Ascending aorta (tissue), 2 donors: ENCODE data around the gene STXBP2. TPM values are rescaled to one million over a fixed set of nuclear protein-coding genes. Genes with fewer than 3 reads are reported as not detected.

Experiments used
- DNase-seq, 2 donors: peaks; one replicate each; pipeline ENCODE4 v3.0.0-alpha.2; 2019; ENCODE audit warnings: low spot score in 2 of 2
- H3K27ac ChIP-seq, 2 donors: fragments of 200-600 bp; sonication (generic); one replicate each; pipeline ENCODE4 v1.5.1; 2016 to 2017; ENCODE audit warnings: mild to moderate bottlenecking in 1 of 2
- H3K27me3 ChIP-seq: fragments of 200-600 bp; sonication (generic); one replicate; pipeline ENCODE4 v1.5.1; 2017
- H3K36me3 ChIP-seq, 2 donors: fragments of 200-600 bp; sonication (generic); one replicate each; pipeline ENCODE4 v1.5.1; 2016
- H3K4me1 ChIP-seq, 2 donors: fragments of 200-600 bp; sonication (generic); one replicate each; pipeline ENCODE4 v1.5.1; 2016 to 2017; ENCODE audit warnings: mild to moderate bottlenecking in 1 of 2
- H3K4me3 ChIP-seq, 2 donors: fragments of 200-600 bp; sonication (generic); one replicate each; pipeline ENCODE4 v1.5.1; 2016 to 2017; ENCODE audit warnings: mild to moderate bottlenecking in 1 of 2
- H3K9me3 ChIP-seq, 2 donors: fragments of 200-600 bp; sonication (generic); one replicate each; pipeline ENCODE4 v1.5.1; 2016
- CTCF ChIP-seq, 3 experiments: fragments of 200-600 bp in 2 of 3; fragments of 450-650 bp in 1 of 3; sonication (generic) in 2 of 3; IDR thresholded peaks; one replicate each; pipeline ENCODE4 v1.5.1; 2016 to 2019; ENCODE audit warnings: antibody characterized with exemption in 3 of 3, mild to moderate bottlenecking in 1 of 3, moderate library complexity in 1 of 3
- intact Hi-C: fragments of 100-400 bp; cut with DNase I; formaldehyde crosslinking; loops from one replicate; pipeline ENCODE4 v1.15.1; 2023
- total RNA-seq: library from RNA; depleted of rRNA; stranded (reverse); fragments of >200 nt; gene quantifications from one replicate; pipeline ENCODE4 v1.1.0, GENCODE V29; 2016

STXBP2 gene
- total RNA-seq, 1 donor from 2014 or later = 26.6 TPM

- no peaks in the 10 kb centered on the region for H3K9me3 ChIP-seq
- intact Hi-C loops = no loop called here
- H3K27me3 ChIP-seq = no peaks in the 10 kb centered on the region
Observed at GRCh38 chr19:7663706-7664105, 26.8 kb downstream of the STXBP2 start.

GRCh38 chr19:7665076-7665475 is 28.2 kb downstream of the STXBP2 start:
- Histone ChIP-seq H3K27me3 (no peaks in the 10 kb centered on the region), H3K4me3 (no peak overlapping the region), H3K27ac (no peak overlapping the region), H3K4me1 (no peaks in the 10 kb centered on the region), H3K9me3 (no peaks in the 10 kb centered on the region), H3K36me3 (no peaks in the 10 kb centered on the region)
- no peak for DNase-seq
- TF ChIP-seq CTCF (IDR thresholded peaks at IDR 0.05) = no peak
- intact Hi-C loops = no loop called here

More at GRCh38 chr19:7663706-7664105, 26.8 kb downstream of the STXBP2 start:
- no peaks in the 10 kb centered on the region for H3K36me3 ChIP-seq
- DNase-seq = no peak
- H3K4me3 ChIP-seq = no peak overlapping the region
- no peak for TF ChIP-seq CTCF (IDR thresholded peaks at IDR 0.05)
- H3K4me1 ChIP-seq = no peaks in the 10 kb centered on the region
- H3K27ac ChIP-seq = no peak overlapping the region

- Histone ChIP-seq H3K4me1 (no peaks in the 10 kb centered on the region), H3K9me3 (no peaks in the 10 kb centered on the region), H3K27me3 (no peaks in the 10 kb centered on the region), H3K36me3 (no peaks in the 10 kb centered on the region), H3K4me3 (no peak within 1 kb of the TSS), H3K27ac (no peak within 1 kb of the TSS)
- TF ChIP-seq CTCF (IDR thresholded peaks at IDR 0.05) = no peak
- intact Hi-C loops = no loop called here
- no peak for DNase-seq
Observed at GRCh38 chr19:7668842-7669241, 31.9 kb downstream of the STXBP2 start, which contains the start of gene RETN. TSS of gene RETN (plus strand) at chr19:7669049. CDS start at chr19:7669327, 278 bp downstream.

GRCh38 chr19:7669641-7670040 is 32.7 kb downstream of the STXBP2 start:
- DNase-seq = no peak
- no peaks in the 10 kb centered on the region for H3K4me1 ChIP-seq
- intact Hi-C loops = no loop called here
- H3K27me3 ChIP-seq = no peaks in the 10 kb centered on the region
- TF ChIP-seq CTCF (IDR thresholded peaks at IDR 0.05) = no peak
- H3K36me3 ChIP-seq = no peaks in the 10 kb centered on the region
- H3K9me3 ChIP-seq = no peaks in the 10 kb centered on the region
- no peak overlapping the region for H3K4me3 ChIP-seq
- no peak overlapping the region for H3K27ac ChIP-seq

- H3K27ac ChIP-seq = no peak overlapping the region
- no peaks in the 10 kb centered on the region for H3K4me1 ChIP-seq
- intact Hi-C loops = no loop called here
- DNase-seq = no peak
- no peaks in the 10 kb centered on the region for H3K9me3 ChIP-seq
- H3K36me3 ChIP-seq = no peaks in the 10 kb centered on the region
- no peak for TF ChIP-seq CTCF (IDR thresholded peaks at IDR 0.05)
- H3K27me3 ChIP-seq = no peaks in the 10 kb centered on the region
- H3K4me3 ChIP-seq = peak overlapping the region in 1 of 2 donors; percentile 20
Observed at GRCh38 chr19:7670150-7670783, 33.4 kb downstream of the STXBP2 start.

DNA sequence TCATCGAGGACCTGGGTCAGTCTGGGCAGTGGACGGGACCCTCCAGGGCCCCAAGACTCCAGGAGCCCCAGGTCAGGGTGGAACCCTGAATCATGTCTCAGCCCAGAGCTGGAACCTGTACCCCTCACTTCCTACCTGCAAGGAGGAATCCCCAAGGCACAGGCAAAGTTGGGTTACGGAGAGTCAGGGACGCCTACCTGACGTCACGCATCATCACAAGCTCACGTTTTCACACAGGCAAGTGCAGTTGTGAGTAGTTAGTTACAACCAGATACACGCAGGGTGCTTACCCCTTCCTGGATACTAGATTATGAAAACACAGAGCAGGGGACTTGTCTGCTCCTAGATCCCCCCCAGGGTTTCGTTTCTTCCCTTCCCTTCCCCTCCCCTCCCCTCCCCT is 33.9 kb downstream of the STXBP2 start:
- intact Hi-C loops = no loop called here

More for the DNA sequence above, 33.9 kb downstream of the STXBP2 start:
- H3K4me3 ChIP-seq = no peak overlapping the region
- no peak overlapping the region for H3K27ac ChIP-seq
- no peaks in the 10 kb centered on the region for H3K36me3 ChIP-seq
- no peak for TF ChIP-seq CTCF (IDR thresholded peaks at IDR 0.05)
- H3K27me3 ChIP-seq = no peaks in the 10 kb centered on the region
- no peaks in the 10 kb centered on the region for H3K4me1 ChIP-seq
- no peak for DNase-seq
- H3K9me3 ChIP-seq = no peaks in the 10 kb centered on the region
